NCI-H146 (cell line): Measurements from ENCODE around the gene WDR18.

Experiments used
- DNase-seq: peaks from one replicate; lab custom pipeline; 2025; lab: John Stamatoyannopoulos, UW

WDR18 gene

GRCh38 chr19:1042689-1043511, 58.8 kb downstream of the WDR18 start:
- DNase-seq, result no peak
